Activated CD4-positive, alpha-beta memory T cell treated with anti-CD3 and anti-CD28 coated beads, Interleukin-2, amount 10 ng/mL, durations not matched to agents 7 days and 5 days (primary cell): ENCODE data around the gene ARMCX5. TPM values are rescaled to one million over a fixed set of nuclear protein-coding genes. Genes with fewer than 3 reads are reported as not detected.

Experiments
- CTCF ChIA-PET: fragments of 350-600 bp; sonication (Branson Sonifier 250); formaldehyde crosslinking; loops from one replicate; lab custom pipeline; 2021; ENCODE audit warnings: antibody characterized with exemption, inconsistent platforms; lab: Charles Lee
- POLR2A ChIA-PET: fragments of 350-600 bp; sonication (Branson Sonifier 250); formaldehyde crosslinking; loops from one replicate; lab custom pipeline; 2021; ENCODE audit warnings: antibody characterized with exemption; lab: Charles Lee
- DNase-seq: peaks from one replicate; pipeline ENCODE4 v3.0.0-alpha.2; 2020
- H3K27ac Mint-ChIP-seq: one replicate; pipeline ENCODE4 v1.8.0; 2021; ENCODE audit warnings: mild to moderate bottlenecking, mixed read lengths
- H3K27me3 Mint-ChIP-seq: one replicate; pipeline ENCODE4 v1.8.0; 2021; ENCODE audit warnings: mixed read lengths
- H3K36me3 Mint-ChIP-seq: one replicate; pipeline ENCODE4 v1.8.0; 2021; ENCODE audit warnings: low read depth, mixed read lengths
- H3K4me1 Mint-ChIP-seq: one replicate; pipeline ENCODE4 v1.8.0; 2021; ENCODE audit warnings: mixed read lengths
- H3K4me3 Mint-ChIP-seq: one replicate; pipeline ENCODE4 v1.8.0; 2021; ENCODE audit warnings: mild to moderate bottlenecking, mixed read lengths
- H3K9me3 Mint-ChIP-seq: one replicate; pipeline ENCODE4 v1.8.0; 2021; ENCODE audit warnings: mixed read lengths
- total RNA-seq, 2 experiments: library from RNA; stranded (reverse); gene quantifications; one replicate each; pipeline ENCODE4 v1.2.3, GENCODE V29; 2021

The ARMCX5 gene
- total RNA-seq, 2 experiments from 2014 or later = 5.3 TPM

DNA sequence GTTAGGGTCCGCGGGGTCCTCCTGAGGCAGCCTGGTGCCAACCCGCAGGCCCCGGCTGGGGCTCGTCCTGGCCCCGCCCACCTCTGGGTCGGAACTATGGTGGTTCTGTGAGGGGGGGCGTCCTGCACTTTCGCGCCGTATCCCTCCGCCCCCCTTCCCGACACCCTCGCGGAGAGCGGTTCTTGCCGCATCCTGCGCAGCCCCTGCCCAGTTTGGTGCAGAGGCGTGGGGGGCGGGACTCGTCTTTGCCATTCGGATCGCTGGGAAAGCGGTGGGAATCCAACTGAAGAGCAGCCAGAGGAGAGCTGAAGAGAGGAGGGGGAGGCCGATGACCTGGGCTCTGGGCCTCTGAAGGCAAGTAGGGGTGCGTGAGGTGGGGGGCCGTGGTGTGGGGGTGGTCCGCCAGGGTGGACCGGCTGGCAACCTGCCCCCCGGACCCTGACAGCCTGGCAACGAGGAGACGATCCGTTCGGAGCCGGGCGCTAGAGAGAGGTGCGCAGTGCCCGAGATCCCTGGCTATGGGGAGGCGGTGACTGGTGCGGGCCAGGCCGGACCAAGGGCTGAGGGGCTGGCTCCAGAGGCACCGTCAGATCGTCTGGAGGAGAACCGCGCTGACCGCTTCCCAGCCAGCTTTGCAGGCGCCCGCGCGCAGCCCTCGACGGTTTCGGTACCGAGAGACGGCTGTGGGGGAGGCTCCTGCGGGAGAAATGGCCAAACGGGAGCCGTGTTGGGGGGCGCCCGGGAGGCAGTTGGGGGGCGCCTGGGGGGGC is 52.1 kb downstream of the ARMCX5 start, which contains the start of gene GPRASP1:
TSS of gene GPRASP1 (plus strand) at position 242 of the 770 bp plus-strand sequence. CDS start 2,431 bp downstream, outside the sequence.
- CTCF ChIA-PET = no interaction called here
- H3K9me3 Mint-ChIP-seq = no peaks in the 10 kb centered on the region
- H3K27me3 Mint-ChIP-seq = peaks cover 6% of the 10 kb centered on the region
- H3K27ac Mint-ChIP-seq = peak within 1 kb of the TSS; percentile 52
- no peaks in the 10 kb centered on the region for H3K36me3 Mint-ChIP-seq
- peaks cover 11% of the 10 kb centered on the region for H3K4me1 Mint-ChIP-seq
- peak; percentile 21 for DNase-seq
- POLR2A ChIA-PET = interaction anchor here (1.1 kb wide), 1 partner anchor 8 kb away, joined by 3 read pairs; no protein-coding TSS in a partner anchor
- H3K4me3 Mint-ChIP-seq = peak within 1 kb of the TSS; percentile 77

DNA sequence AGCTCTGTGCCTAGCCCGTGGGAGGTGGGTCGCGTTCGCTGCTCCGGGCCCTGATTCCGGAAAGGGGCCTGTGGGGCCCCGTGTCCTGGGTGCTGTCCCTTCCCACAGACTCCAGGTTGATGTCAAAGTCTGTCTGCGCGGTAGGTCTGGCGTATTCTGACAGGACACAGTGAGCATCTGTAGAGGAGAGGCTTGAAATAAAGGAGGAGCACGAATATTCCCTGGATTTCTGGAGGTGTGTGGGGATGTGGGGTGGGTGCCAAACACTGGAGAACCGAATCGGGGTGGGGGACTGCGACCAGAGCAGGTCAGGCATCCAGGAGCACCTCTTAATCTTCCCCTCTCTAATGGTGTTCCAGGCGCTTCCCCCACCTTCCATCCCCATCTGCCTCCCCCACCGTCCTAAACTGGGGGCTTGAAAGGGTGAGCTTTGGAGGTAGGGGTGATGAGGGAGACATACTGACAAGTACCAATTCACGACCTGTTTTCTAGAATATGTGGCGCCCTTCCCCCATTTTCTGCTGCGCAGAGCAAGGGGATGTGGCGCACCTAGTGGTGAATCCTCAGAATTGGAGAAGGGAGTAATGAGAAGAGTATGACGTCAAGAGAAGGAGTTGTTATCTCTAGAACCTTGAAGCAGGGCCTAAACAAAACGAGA is 52.8 kb downstream of the ARMCX5 start:
- H3K4me3 Mint-ChIP-seq = peak overlapping the region; percentile 77
- no peaks in the 10 kb centered on the region for H3K9me3 Mint-ChIP-seq
- ChIA-PET POLR2A (interaction anchor here (1.1 kb wide), 1 partner anchor 8 kb away, joined by 3 read pairs; no protein-coding TSS in a partner anchor), CTCF (no interaction called here)
- DNase-seq = peak; percentile 55
- peaks cover 11% of the 10 kb centered on the region for H3K4me1 Mint-ChIP-seq
- peak overlapping the region; percentile 52 for H3K27ac Mint-ChIP-seq
- peaks cover 6% of the 10 kb centered on the region for H3K27me3 Mint-ChIP-seq
- H3K36me3 Mint-ChIP-seq = no peaks in the 10 kb centered on the region

Other genes with a start within 250 kb of the ARMCX5 start
- gene NXF2B, start 159.5 kb upstream of the ARMCX5 start, total RNA-seq = not detected
- gene TCP11X2, start 127.7 kb upstream of the ARMCX5 start, total RNA-seq = not detected
- gene TMSB15A, start 82.8 kb upstream of the ARMCX5 start, total RNA-seq = under 1 TPM in 1 of 2 experiments, not detected in 1; 0.45 TPM
- gene GPRASP1, start 52.0 kb downstream of the ARMCX5 start, total RNA-seq = 1 to 10 TPM; 1.6 TPM
- gene GPRASP2, start 112.9 kb downstream of the ARMCX5 start, total RNA-seq = under 1 TPM; 0.23 TPM
- 1 to 10 TPM; 1.6 to 2.0 TPM for gene GPRASP3, start 121.2 kb downstream of the ARMCX5 start, total RNA-seq